CD4-positive, CD25-positive, alpha-beta regulatory T cell (primary cell): ENCODE measurements around the gene SNAPC4. TPM values are rescaled to one million over a fixed set of nuclear protein-coding genes. Genes with fewer than 3 reads are reported as not detected.

ENCODE experiments used
- ATAC-seq, 2 donors: fragments of 150-1000 bp; cut with Tn5 transposase; one replicate each; pipeline ENCODE4 v1.10.0; 2021; ENCODE audit warnings: low read depth in 2 of 2, moderate number of reproducible peaks in 2 of 2, moderate library complexity in 1 of 2
- DNase-seq, 3 donors: peaks; one replicate each; pipeline versions ENCODE4 v3.0.0 to v3.0.0-alpha.2; 2012 to 2022; ENCODE audit warnings: mixed read lengths in 1 of 3
- H3K27ac ChIP-seq: one replicate; pipeline ENCODE4 v1.7.0; 2013; ENCODE audit warnings: mild to moderate bottlenecking, low read length; ENCODE audit not compliant: insufficient read depth, poor library complexity, severe bottlenecking
- H3K27me3 ChIP-seq: one replicate; pipeline ENCODE4 v1.7.0; 2013; ENCODE audit warnings: low read length; ENCODE audit not compliant: control insufficient read depth, insufficient read depth
- H3K36me3 ChIP-seq: one replicate; pipeline ENCODE4 v1.7.0; 2013; ENCODE audit warnings: mild to moderate bottlenecking, low read length, moderate library complexity; ENCODE audit not compliant: control insufficient read depth, insufficient read depth
- H3K4me1 ChIP-seq: 2 replicates; pipeline ENCODE4 v1.7.0; 2013; ENCODE audit warnings: mild to moderate bottlenecking, low read length; ENCODE audit not compliant: insufficient read depth, control insufficient read depth, poor library complexity, severe bottlenecking
- H3K4me3 ChIP-seq: one replicate; pipeline ENCODE4 v1.7.0; 2013; ENCODE audit warnings: low read depth, mild to moderate bottlenecking, low read length, moderate library complexity
- H3K9me3 ChIP-seq, 2 experiments: 1 replicate in 1 of 2; 2 replicates in 1 of 2; pipeline ENCODE4 v1.7.0; 2013; ENCODE audit warnings: low read length in 2 of 2, mild to moderate bottlenecking in 1 of 2, moderate library complexity in 1 of 2; ENCODE audit not compliant: control insufficient read depth in 2 of 2
- H3K27ac Mint-ChIP-seq, 3 donors: one replicate each; pipeline ENCODE4 v1.8.0; 2020 to 2022; ENCODE audit warnings: mild to moderate bottlenecking in 3 of 3, mixed read lengths in 3 of 3, moderate library complexity in 2 of 3
- H3K27me3 Mint-ChIP-seq: one replicate; pipeline ENCODE4 v1.8.0; 2022; ENCODE audit warnings: mild to moderate bottlenecking, mixed read lengths
- H3K36me3 Mint-ChIP-seq: one replicate; pipeline ENCODE4 v1.8.0; 2020; ENCODE audit warnings: mixed read lengths
- H3K4me1 Mint-ChIP-seq, 4 donors: one replicate each; pipeline ENCODE4 v1.8.0; 2020 to 2022; ENCODE audit warnings: mixed read lengths in 4 of 4, mild to moderate bottlenecking in 1 of 4
- H3K4me3 Mint-ChIP-seq, 4 donors: one replicate each; pipeline ENCODE4 v1.8.0; 2020 to 2022; ENCODE audit warnings: mild to moderate bottlenecking in 4 of 4, mixed read lengths in 4 of 4, moderate library complexity in 3 of 4
- H3K9me3 Mint-ChIP-seq, 7 donors: one replicate each; pipeline ENCODE4 v1.8.0; 2020 to 2022; ENCODE audit warnings: mixed read lengths in 7 of 7, mild to moderate bottlenecking in 3 of 7, moderate library complexity in 2 of 7
- polyA plus RNA-seq, 4 donors: library from polyadenylated mRNA; unstranded; fragments of 300-500 nt; fragmentation: Illumina TruSeq; gene quantifications; one replicate each; pipeline ENCODE4 v1.2.3, GENCODE V29; 2021
- total RNA-seq: library from RNA; stranded (reverse); gene quantifications from one replicate; pipeline ENCODE4 v1.2.3, GENCODE V29; 2022

The SNAPC4 gene
- total and polyA plus RNA-seq, 5 donors from 2014 or later = 0.40 to 13.3 (median 1.1) TPM

DNA sequence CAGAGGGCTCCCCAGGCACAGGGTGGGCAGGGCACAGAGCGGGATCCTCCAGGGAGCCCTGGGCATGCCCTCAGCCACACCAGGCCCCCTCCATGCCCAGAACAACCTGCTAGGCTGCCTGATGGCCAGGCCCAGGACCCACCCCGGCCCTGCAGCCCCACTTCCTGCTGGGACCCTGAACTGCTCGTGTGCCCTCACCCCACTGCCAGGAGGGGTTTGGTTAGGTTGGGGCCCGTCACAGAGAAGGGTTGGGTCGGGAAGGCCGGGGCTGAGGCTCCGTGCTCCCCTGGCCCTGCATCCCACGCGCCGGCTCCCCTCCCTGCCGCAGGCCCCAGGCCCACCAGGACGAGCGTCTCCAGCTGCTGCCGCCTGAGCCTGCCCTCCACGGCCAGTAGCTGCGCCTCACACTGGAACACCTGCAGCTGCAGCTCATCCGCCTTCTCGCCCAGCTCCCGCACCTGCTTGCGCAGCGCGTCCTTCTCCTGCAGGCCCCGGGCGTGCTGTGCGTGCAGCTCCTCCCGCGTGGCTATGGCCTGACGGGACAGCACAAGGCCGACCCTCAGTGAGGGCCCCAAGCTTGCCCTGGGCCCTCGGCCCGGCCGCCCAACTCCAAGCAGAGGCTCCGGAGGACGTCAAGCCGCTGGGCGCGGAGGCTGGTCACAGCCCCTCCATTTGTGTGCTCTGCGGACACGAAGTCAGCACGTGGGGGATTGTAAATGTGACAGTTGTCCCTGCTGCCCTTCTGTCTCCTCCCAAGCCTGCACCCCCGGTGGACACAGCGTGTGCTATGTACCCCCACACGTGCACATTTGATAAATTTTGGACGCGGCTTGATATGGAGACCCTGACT lies 32.4 kb downstream of the SNAPC4 start:
- no peak overlapping the region for H3K27ac Mint-ChIP-seq
- H3K4me3 Mint-ChIP-seq = peak overlapping the region in 1 of 4 donors; percentile 43

DNA sequence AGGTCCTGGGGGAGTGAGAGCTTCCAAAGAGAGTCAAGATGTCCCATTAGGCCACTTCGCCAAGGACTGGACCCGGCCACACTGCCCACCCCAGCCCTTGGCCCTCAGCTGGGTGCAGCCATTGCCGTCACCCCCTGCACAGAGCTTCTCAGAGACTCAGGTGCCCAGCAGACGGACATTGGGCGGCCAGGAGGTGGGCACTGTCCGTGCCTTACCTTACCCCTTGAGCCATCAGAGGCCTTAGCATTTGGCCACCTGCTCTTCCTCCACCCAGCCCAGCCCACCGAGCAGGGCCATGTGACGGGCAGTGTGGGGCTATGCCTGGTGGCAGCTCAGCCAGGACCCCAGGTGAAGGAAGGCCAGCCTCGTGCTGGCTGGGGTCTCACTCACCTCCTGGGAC lies 33.1 kb downstream of the SNAPC4 start:
- Mint-ChIP-seq H3K27me3 (peaks cover 5% of the 10 kb centered on the region), H3K4me3 (no peak overlapping the region), H3K9me3 (no peaks in the 10 kb centered on the region), H3K4me1 (peaks cover 0 to 4% (median 0%) of the 10 kb centered on the region in 4 donors), H3K36me3 (no peaks in the 10 kb centered on the region), H3K27ac (no peak overlapping the region)
- Histone ChIP-seq H3K27me3 (no peaks in the 10 kb centered on the region), H3K4me3 (no peak overlapping the region), H3K4me1 (no peaks in the 10 kb centered on the region), H3K36me3 (no peaks in the 10 kb centered on the region), H3K9me3 (no peaks in the 10 kb centered on the region), H3K27ac (no peak overlapping the region)
- DNase-seq (no peak), ATAC-seq (no peak)

More for the DNA sequence above, 32.4 kb downstream of the SNAPC4 start:
- Mint-ChIP-seq H3K27me3 (peaks cover 5% of the 10 kb centered on the region), H3K36me3 (no peaks in the 10 kb centered on the region), H3K9me3 (no peaks in the 10 kb centered on the region), H3K4me1 (peaks cover 0 to 3% (median 0%) of the 10 kb centered on the region in 4 donors)
- Histone ChIP-seq H3K27me3 (no peaks in the 10 kb centered on the region), H3K4me1 (peaks cover 4% of the 10 kb centered on the region), H3K9me3 (no peaks in the 10 kb centered on the region), H3K36me3 (no peaks in the 10 kb centered on the region), H3K4me3 (no peak overlapping the region), H3K27ac (no peak overlapping the region)
- no peak for ATAC-seq
- DNase-seq = no peak

DNA sequence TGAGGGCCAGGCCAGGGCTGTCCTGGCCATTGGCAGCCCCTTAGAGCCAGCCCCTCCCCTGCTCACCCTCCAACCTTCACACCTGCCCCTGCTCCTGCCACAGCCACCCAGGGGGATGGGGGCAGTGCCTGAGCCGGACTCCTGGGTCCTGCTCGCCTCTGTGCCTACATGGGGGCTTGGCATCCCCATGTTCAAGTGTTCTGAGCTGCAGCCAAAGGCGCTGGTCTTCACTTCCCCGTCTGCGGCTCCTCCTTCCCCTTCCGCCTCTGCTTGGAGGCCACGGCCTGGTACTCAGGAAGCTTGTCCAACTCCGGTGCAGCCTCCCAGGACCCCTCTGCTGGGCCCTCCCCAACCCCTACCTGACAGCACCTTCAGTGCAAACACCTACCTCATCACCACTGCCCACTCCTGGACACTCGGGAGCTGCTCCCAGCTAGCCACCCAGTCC lies 34.2 kb downstream of the SNAPC4 start:
- DNase-seq = no peak
- no peaks in the 10 kb centered on the region for H3K27me3 ChIP-seq
- peak overlapping the region in 1 of 3 donors; percentile 52 for H3K27ac Mint-ChIP-seq

DNA sequence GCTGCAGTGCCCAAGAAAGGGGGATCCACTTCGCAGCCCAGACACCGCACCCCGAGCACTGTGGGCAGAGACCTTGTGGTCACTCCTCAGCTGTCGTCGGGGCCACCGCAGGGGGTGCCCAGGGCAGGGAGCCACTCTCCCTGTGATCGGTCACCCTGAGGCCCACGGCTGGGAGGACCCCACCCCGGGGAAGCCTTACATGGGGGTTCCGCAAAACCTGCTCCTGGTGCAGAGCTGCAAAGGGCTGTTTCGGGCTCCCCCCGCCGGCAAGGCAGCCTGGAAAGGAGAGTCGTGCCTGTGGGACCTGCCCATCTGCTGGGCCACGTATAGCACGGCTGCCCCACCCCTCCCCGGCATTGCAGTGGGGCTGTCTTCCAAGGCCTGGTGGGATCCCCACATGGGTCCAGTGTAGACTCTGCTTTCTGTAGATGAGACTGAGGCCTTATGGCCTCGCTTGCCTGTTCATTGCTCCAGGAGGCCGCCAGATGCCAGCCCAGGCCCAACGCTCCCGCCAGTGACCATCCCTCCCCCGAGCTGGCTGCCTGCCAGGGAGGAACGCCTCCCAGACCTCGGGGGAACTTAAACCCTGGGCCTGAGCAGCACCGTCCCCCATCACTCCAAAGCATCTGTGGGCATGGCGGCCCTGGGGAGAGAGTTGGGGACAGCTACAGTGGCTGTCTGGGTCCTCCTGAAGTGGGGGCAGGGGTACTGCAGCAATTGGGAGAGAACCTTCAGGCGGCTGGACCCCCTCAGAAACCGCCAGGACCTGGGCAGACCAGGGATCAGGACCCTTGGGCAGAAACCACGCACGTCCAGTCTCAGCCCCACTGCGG lies 34.8 kb downstream of the SNAPC4 start:
- peak overlapping the region in 1 of 4 donors; percentile 38 for H3K4me3 Mint-ChIP-seq
- no peaks in the 10 kb centered on the region for H3K9me3 Mint-ChIP-seq
- H3K36me3 Mint-ChIP-seq = no peaks in the 10 kb centered on the region
- H3K4me3 ChIP-seq = no peak overlapping the region
- H3K4me1 ChIP-seq = no peaks in the 10 kb centered on the region
- peaks cover 0 to 4% (median 0%) of the 10 kb centered on the region in 4 donors for H3K4me1 Mint-ChIP-seq
- H3K27ac Mint-ChIP-seq = no peak overlapping the region
- no peaks in the 10 kb centered on the region for H3K9me3 ChIP-seq
- peaks cover 5% of the 10 kb centered on the region for H3K27me3 Mint-ChIP-seq
- DNase-seq = no peak
- ATAC-seq = no peak
- H3K27me3 ChIP-seq = no peaks in the 10 kb centered on the region
- H3K27ac ChIP-seq = no peak overlapping the region
- H3K36me3 ChIP-seq = no peaks in the 10 kb centered on the region

More for the DNA sequence above, 34.2 kb downstream of the SNAPC4 start:
- H3K36me3 Mint-ChIP-seq = no peaks in the 10 kb centered on the region
- H3K4me3 Mint-ChIP-seq = no peak overlapping the region
- no peaks in the 10 kb centered on the region for H3K4me1 ChIP-seq
- H3K4me1 Mint-ChIP-seq = peaks cover 0 to 4% (median 0%) of the 10 kb centered on the region in 4 donors
- no peak overlapping the region for H3K27ac ChIP-seq
- no peaks in the 10 kb centered on the region for H3K36me3 ChIP-seq
- no peak for ATAC-seq
- H3K27me3 Mint-ChIP-seq = peaks cover 5% of the 10 kb centered on the region
- H3K9me3 ChIP-seq = no peaks in the 10 kb centered on the region
- H3K9me3 Mint-ChIP-seq = no peaks in the 10 kb centered on the region
- no peak overlapping the region for H3K4me3 ChIP-seq

DNA sequence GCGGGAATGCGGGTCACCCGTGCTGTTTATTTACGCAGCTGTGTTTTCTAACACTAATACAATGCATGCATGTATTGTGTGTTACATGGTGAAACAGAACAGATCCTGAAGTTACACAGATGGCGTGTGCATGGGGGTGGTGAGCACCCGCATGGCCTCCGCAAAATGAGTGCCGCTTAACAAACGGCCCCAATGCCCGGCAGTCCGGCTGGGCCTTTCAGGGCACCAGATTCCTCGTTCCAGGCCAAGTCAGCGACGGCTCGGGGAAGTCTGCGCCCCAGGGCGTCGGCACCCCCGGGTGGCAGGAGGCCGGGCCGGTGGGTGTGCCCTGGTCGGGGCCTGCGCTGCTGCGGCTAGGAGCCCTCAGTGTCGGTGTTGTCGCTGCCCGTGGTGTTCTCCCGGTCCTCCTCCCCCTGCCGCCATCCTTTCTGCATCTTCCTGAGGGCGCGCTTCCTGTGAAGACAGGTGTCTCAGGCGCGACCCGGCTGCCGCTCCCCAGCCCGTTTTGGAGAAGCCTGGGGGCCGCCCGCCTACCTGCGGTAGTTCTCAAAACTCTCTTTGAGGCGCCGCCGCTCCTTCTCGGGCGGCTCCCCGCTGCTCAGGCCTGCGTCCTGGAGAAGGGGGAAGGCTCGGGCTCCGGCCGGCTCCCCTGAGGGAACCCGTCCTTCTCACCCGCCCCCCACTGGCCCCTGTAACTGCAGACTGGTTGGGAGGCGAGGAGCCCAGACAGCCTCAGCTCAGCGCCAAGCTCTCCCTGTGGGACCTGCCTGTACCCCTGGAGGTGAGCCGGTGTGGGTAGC lies 35.8 kb downstream of the SNAPC4 start:
- ATAC-seq (no peak), DNase-seq (no peak)
- no peak overlapping the region for H3K27ac ChIP-seq
- Mint-ChIP-seq H3K9me3 (no peaks in the 10 kb centered on the region), H3K27ac (no peak overlapping the region), H3K27me3 (peaks cover 5% of the 10 kb centered on the region), H3K4me1 (peaks cover 0 to 4% (median 0%) of the 10 kb centered on the region in 4 donors), H3K36me3 (no peaks in the 10 kb centered on the region), H3K4me3 (peak overlapping the region in 3 of 4 donors; percentile 58 to 84 (median 69))
- H3K4me3 ChIP-seq = no peak overlapping the region
- H3K36me3 ChIP-seq = no peaks in the 10 kb centered on the region
- no peaks in the 10 kb centered on the region for H3K27me3 ChIP-seq
- no peaks in the 10 kb centered on the region for H3K9me3 ChIP-seq
- no peaks in the 10 kb centered on the region for H3K4me1 ChIP-seq

DNA sequence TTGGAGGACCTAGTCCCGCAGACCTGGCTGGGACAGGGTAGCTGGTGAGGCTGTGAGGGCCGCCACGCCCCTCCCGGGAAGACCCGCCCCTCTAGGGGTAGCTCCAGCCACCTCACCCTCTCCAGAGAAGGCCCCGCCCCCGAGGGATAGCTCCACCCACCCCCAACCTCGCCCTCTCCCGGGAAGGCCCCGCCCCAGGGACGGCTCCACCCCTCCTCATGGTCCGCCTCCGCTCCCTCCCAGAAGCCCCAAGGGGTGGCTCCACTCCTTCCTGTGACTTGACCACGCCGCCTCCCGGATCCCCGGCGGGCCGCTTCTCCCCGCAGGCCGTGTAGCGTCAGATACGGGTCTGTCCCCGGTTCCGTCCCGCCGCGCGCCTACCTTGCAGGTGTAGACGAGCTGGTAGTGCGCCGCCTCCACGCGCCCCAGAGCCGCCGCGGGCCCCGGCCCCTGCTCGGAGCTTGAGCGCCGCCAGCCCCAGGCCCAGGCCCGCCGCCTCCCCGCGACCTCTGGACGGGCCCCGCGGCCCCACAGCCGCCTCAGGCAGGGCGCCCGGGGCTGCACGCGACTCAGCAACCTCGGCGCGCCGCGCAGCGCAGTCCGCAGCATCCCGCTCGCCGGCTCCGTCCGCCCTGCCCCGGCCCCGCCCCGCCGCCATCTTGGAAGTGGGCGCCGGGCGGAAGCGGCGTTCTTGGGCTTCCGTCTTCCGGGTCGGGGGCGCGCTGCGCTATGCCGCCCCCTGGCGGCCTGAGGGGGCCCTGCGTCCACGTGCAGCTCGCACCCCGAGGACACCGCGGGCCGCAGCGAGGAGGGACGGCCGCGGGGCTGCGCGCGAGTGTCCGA lies 36.6 kb downstream of the SNAPC4 start, which contains the start of gene DNLZ:
DNLZ (minus strand) TSS at position 639 of the 843 bp plus-strand sequence; CDS start at position 609, 30 bp downstream.
- H3K9me3 ChIP-seq = no peaks in the 10 kb centered on the region
- peak; percentile 80 to 85 for ATAC-seq
- DNase-seq = peak; percentile 86 to 93 (median 89)
- peaks cover 0 to 4% (median 0%) of the 10 kb centered on the region in 4 donors for H3K4me1 Mint-ChIP-seq
- H3K36me3 Mint-ChIP-seq = no peaks in the 10 kb centered on the region
- H3K27me3 ChIP-seq = no peaks in the 10 kb centered on the region
- peaks cover 5% of the 10 kb centered on the region for H3K27me3 Mint-ChIP-seq
- peak within 1 kb of the TSS; percentile 78 for H3K27ac ChIP-seq
- H3K4me3 ChIP-seq = no peak within 1 kb of the TSS
- peak within 1 kb of the TSS; percentile 84 to 88 (median 86) for H3K4me3 Mint-ChIP-seq
- no peaks in the 10 kb centered on the region for H3K36me3 ChIP-seq
- H3K9me3 Mint-ChIP-seq = no peaks in the 10 kb centered on the region
- H3K4me1 ChIP-seq = no peaks in the 10 kb centered on the region
- H3K27ac Mint-ChIP-seq = peak within 1 kb of the TSS in 2 of 3 donors; percentile 49 to 80
